GM19438 (cell line): ENCODE results near the gene HLA-F.

Source experiments
- ATAC-seq: cut with Tn5 transposase; IDR thresholded peaks from one replicate; pipeline ENCODE4 v1.9.1; 2021; ENCODE audit warnings: low read depth; ENCODE audit not compliant: unreplicated experiment

Gene HLA-F

GRCh38 chr6:29723666-29724588, 693 bp downstream of the HLA-F start:
- peak; percentile 46 for ATAC-seq

- ATAC-seq: no peak
Observed at GRCh38 chr6:29724937-29725869, 2.0 kb downstream of the HLA-F start.

GRCh38 chr6:29726001-29726400, 2.8 kb downstream of the HLA-F start:
- ATAC-seq: no peak

GRCh38 chr6:29726571-29727194, 3.4 kb downstream of the HLA-F start:
- no peak for ATAC-seq

GRCh38 chr6:29727637-29728036, 4.4 kb downstream of the HLA-F start:
- ATAC-seq: no peak

- ATAC-seq: no peak
Observed at GRCh38 chr6:29728173-29728874, 5.1 kb downstream of the HLA-F start.

GRCh38 chr6:29728875-29729270, 5.6 kb downstream of the HLA-F start:
- no peak for ATAC-seq

GRCh38 chr6:29729774-29730328, 6.6 kb downstream of the HLA-F start:
- ATAC-seq: no peak

GRCh38 chr6:29730575-29731126, 7.4 kb downstream of the HLA-F start:
- ATAC-seq: no peak

GRCh38 chr6:29731281-29731680, 8.0 kb downstream of the HLA-F start:
- no peak for ATAC-seq

- no peak for ATAC-seq
Observed at GRCh38 chr6:29733057-29733456, 9.8 kb downstream of the HLA-F start.

GRCh38 chr6:29734046-29735018, 11.1 kb downstream of the HLA-F start:
- ATAC-seq: no peak

- ATAC-seq: no peak
Observed at GRCh38 chr6:29736563-29736962, 13.3 kb downstream of the HLA-F start.

GRCh38 chr6:29737707-29738630, 14.7 kb downstream of the HLA-F start:
- ATAC-seq: no peak

- ATAC-seq: no peak
Observed at GRCh38 chr6:29739136-29739881, 16.1 kb downstream of the HLA-F start.

- no peak for ATAC-seq
Observed at GRCh38 chr6:29739882-29740261, 16.6 kb downstream of the HLA-F start.

- no peak for ATAC-seq
Observed at GRCh38 chr6:29741592-29741991, 18.4 kb downstream of the HLA-F start.
